DND-41 (cell line): ENCODE results near the gene FAM53A.

Experiments used
- ATAC-seq: fragments of 200-7000 bp; cut with Tn5 transposase; 3 replicates; pipeline ENCODE4 v1.9.1; 2021; ENCODE audit warnings: low read depth; ENCODE audit not compliant: insufficient read depth
- DNase-seq: peaks from one replicate; pipeline ENCODE4 v3.0.0-alpha.2; 2020
- H2AFZ ChIP-seq: 2 replicates; pipeline ENCODE4 v1.6.0; 2012; ENCODE audit warnings: low read depth, low read length
- H3K27ac ChIP-seq: 2 replicates; pipeline ENCODE4 v1.5.1; 2012; ENCODE audit warnings: low read length, inconsistent platforms
- H3K27me3 ChIP-seq: fragments of 200-600 bp; sonication (generic); 2 replicates; pipeline ENCODE4 v1.6.0; 2012; ENCODE audit warnings: low read length, mild to moderate bottlenecking, inconsistent platforms; ENCODE audit not compliant: insufficient read depth, poor library complexity
- H3K36me3 ChIP-seq: 2 replicates; pipeline ENCODE4 v1.5.1; 2012; ENCODE audit warnings: low read length, inconsistent platforms; ENCODE audit not compliant: insufficient read depth
- H3K4me1 ChIP-seq: 2 replicates; pipeline ENCODE4 v1.5.1; 2012; ENCODE audit warnings: mild to moderate bottlenecking, low read length; ENCODE audit not compliant: insufficient read depth
- H3K4me2 ChIP-seq: 2 replicates; pipeline ENCODE4 v1.6.0; 2012; ENCODE audit warnings: mild to moderate bottlenecking, moderate library complexity, low read length, inconsistent platforms; ENCODE audit not compliant: insufficient read depth
- H3K4me3 ChIP-seq, 2 experiments: fragments of 200-600 bp in 1 of 2; shearing (Covaris generic) in 1 of 2; 2 replicates each; pipeline ENCODE4 v1.5.1; 2012 to 2016; ENCODE audit warnings: inconsistent platforms in 2 of 2, low read length in 2 of 2, mild to moderate bottlenecking in 2 of 2, low read depth in 1 of 2, moderate library complexity in 1 of 2
- H3K79me2 ChIP-seq: 2 replicates; pipeline ENCODE4 v1.6.0; 2012; ENCODE audit warnings: low read length, inconsistent platforms; ENCODE audit not compliant: insufficient read depth
- H3K9ac ChIP-seq: 2 replicates; pipeline ENCODE4 v1.6.0; 2012; ENCODE audit warnings: low read depth, mild to moderate bottlenecking, inconsistent platforms, low read length, moderate library complexity
- H3K9me3 ChIP-seq: 2 replicates; pipeline ENCODE4 v1.5.1; 2012; ENCODE audit warnings: low read length, moderate library complexity, mild to moderate bottlenecking, inconsistent platforms; ENCODE audit not compliant: insufficient read depth, severe bottlenecking
- H4K20me1 ChIP-seq: 2 replicates; pipeline ENCODE4 v1.6.0; 2012; ENCODE audit warnings: low read length; ENCODE audit not compliant: insufficient read depth
- CTCF ChIP-seq: IDR thresholded peaks from 2 replicates; pipeline ENCODE4 v1.5.1; 2012; ENCODE audit warnings: borderline replicate concordance, low read length, moderate library complexity, mild to moderate bottlenecking; ENCODE audit not compliant: poor library complexity, severe bottlenecking; ENCODE audit errors: extremely low read depth
- EZH2 ChIP-seq: IDR thresholded peaks from 3 replicates; pipeline ENCODE4 v1.6.1; 2012; ENCODE audit warnings: borderline replicate concordance, low read depth, mild to moderate bottlenecking, moderate library complexity, low read length, inconsistent platforms; ENCODE audit not compliant: severe bottlenecking

FAM53A gene

GRCh38 chr4:1711055-1711570, 27.0 kb upstream of the FAM53A start:
- H3K79me2 ChIP-seq = peaks cover 96% of the 10 kb centered on the region
- peak overlapping the region; percentile 80 for H3K9ac ChIP-seq
- peak overlapping the region; percentile 82 for H3K4me2 ChIP-seq
- H4K20me1 ChIP-seq = peaks cover 60% of the 10 kb centered on the region
- ATAC-seq (no peak), DNase-seq (no peak)
- H3K27me3 ChIP-seq = no peaks in the 10 kb centered on the region
- H3K4me1 ChIP-seq = peaks cover 72% of the 10 kb centered on the region
- TF ChIP-seq CTCF = no peak
- no peak for TF ChIP-seq EZH2
- peak overlapping the region; percentile 82 for H2AFZ ChIP-seq
- H3K4me3 ChIP-seq = peak overlapping the region; percentile 88 to 92
- peak overlapping the region; percentile 95 for H3K27ac ChIP-seq
- H3K36me3 ChIP-seq = peaks cover 82% of the 10 kb centered on the region
- H3K9me3 ChIP-seq = no peaks in the 10 kb centered on the region

- Histone ChIP-seq H3K4me1 (peaks cover 55% of the 10 kb centered on the region), H3K27me3 (no peaks in the 10 kb centered on the region), H4K20me1 (peaks cover 66% of the 10 kb centered on the region), H3K79me2 (peaks cover 96% of the 10 kb centered on the region), H3K4me2 (peak overlapping the region; percentile 82), H3K36me3 (peaks cover 83% of the 10 kb centered on the region), H2AFZ (no peak overlapping the region), H3K9me3 (no peaks in the 10 kb centered on the region), H3K27ac (no peak overlapping the region), H3K9ac (peak overlapping the region; percentile 80; the same call in 1 of the 2 replicates), H3K4me3 (peak overlapping the region in 1 of 2 experiments; percentile 7; a peak in 1 of 4 replicates)
- ATAC-seq (no peak), DNase-seq (no peak)
- TF ChIP-seq CTCF (no peak), EZH2 (no peak)
Measured at GRCh38 chr4:1708581-1708980, 24.5 kb upstream of the FAM53A start.

GRCh38 chr4:1706358-1706757, 22.2 kb upstream of the FAM53A start:
- Histone ChIP-seq H4K20me1 (peaks cover 84% of the 10 kb centered on the region), H3K4me1 (peaks cover 53% of the 10 kb centered on the region), H3K79me2 (peaks cover 97% of the 10 kb centered on the region), H3K4me2 (peak overlapping the region; percentile 4; the same call in 1 of the 2 replicates), H3K36me3 (peaks cover 90% of the 10 kb centered on the region), H3K27ac (no peak overlapping the region), H3K9me3 (no peaks in the 10 kb centered on the region), H3K4me3 (no peak overlapping the region), H3K27me3 (no peaks in the 10 kb centered on the region), H2AFZ (no peak overlapping the region), H3K9ac (no peak overlapping the region)
- ATAC-seq (no peak), DNase-seq (no peak)
- TF ChIP-seq CTCF (no peak), EZH2 (no peak)
